HG02885 (cell line): Measurements from ENCODE around the gene MIX23.

Source experiments
- ATAC-seq: cut with Tn5 transposase; IDR thresholded peaks from one replicate; pipeline ENCODE4 v1.9.1; 2021; ENCODE audit warnings: mild to moderate bottlenecking; ENCODE audit not compliant: unreplicated experiment, poor library complexity

MIX23 gene

DNA sequence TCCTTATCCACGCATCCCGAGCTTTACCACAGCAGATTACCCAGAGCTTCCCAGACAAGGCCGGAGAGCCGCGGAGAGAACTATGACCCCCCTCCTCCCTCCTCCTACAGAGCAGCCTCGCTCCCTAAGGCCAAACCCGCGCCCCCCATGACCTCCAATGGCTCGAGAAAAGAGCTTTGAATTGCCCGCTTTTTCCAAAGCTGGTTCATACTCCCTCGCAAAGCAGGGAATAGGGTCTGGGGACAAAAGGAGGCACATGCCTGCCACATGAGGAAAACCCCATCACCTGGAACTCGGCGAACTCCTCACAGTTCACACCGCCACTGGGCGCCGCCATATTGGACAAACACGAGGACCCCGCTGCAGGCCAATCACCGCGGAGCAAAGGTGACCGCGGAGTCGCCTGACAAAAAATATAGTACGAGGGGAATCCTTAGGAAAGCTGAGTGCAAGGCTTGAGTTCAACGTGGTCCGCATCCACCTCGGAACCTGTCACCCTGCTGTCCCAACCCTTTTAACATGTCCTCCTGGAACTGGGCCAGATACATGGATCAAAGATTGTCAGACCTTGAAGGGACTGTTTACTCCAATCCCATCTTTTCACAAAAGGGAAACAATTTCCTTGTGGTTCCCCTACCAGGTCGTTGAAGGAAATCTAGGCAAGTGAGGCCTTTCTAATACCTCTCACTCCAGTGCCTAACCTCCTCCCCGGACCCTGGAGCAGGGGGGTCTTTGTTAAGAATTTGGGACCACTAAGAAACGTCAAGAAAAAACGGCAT is at the start of gene MIX23:
TSS of gene MIX23 (minus strand) at position 344 of the 779 bp plus-strand sequence. CDS start at position 337, 7 bp downstream.
- ATAC-seq: peak; percentile 41

DNA sequence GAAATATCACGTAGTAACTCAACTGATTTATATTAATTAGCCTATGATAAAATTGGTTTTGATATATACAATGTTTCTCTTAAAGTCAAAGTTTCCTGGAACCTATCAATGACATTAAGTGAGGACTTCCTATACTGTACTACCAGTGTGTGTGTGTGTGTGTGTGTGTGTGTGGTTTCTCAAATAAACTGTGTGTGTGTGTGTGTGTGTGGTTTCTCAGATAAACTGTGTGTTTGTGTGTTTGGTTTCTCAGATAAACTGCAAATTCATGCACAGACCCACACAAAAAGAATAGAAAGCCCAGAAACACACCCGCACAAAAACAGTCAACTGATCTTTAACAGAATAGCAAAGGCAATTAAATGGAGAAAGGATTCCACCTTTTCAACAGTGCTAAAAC is 47.3 kb upstream of the MIX23 start:
- no peak for ATAC-seq

DNA sequence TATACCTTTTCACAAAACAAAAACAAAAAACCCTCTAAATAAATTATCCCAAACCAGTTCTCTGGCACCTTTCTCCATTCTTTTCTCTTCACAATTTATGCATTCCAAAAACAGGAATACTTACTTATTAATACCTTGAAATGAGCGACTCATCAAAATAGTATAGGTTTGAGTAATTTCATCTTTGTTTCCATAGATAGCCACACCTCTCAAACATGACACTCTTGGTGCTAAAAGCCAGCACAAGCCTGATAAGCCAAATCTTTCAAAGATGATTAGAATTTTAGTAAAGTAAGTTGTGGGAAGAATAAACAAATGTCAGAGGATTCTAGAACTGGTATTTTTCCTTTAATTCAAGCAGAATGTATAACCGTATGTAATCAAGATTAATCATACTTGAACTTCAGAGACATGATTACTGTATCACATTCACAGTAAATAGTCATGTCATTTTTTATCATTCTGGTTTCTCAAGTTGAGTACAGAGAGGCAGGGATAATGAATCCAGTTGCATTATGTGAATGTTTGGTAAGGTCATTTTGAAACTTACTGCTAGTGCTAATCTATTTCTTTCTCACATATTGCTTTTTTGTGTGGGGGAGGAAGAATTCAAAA is 44.9 kb upstream of the MIX23 start:
- ATAC-seq: no peak

DNA sequence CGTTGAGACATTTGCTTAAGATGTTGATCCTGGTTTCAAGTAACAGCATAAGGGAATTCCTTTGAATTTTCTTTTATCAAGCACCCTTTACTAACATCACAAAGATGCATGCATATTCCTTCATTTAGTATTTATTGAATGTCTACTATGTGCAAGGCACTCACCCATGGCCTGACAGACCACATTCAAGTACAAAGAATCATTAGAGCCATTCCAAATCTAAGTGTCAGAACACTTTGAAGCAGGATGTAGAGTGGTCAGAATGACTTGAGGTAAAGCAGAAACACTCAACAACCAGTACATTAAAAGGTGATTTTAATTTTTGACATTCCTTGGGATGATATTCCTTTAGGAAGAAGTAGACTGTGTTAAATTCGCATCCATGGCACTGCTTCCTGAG is 38.8 kb upstream of the MIX23 start:
- ATAC-seq: no peak

DNA sequence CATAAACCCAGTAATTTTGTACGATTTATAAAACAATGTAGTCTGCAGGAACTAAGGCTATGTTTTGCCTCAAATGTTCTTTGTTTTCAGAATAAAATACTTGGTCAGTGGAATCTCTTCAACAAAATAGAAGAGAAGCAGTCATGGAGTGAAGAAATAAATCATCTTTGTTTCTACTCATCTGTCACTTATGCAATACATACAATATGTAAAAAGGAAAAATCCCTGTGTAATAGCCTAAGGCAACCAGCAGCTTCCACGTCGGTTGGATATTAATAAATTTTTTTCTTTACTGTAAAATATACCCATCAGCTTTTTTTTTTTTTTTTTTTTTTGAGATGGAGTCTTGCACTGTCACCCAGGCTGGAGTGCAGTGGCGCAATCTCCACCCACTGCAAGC is 38.1 kb upstream of the MIX23 start:
- no peak for ATAC-seq

DNA sequence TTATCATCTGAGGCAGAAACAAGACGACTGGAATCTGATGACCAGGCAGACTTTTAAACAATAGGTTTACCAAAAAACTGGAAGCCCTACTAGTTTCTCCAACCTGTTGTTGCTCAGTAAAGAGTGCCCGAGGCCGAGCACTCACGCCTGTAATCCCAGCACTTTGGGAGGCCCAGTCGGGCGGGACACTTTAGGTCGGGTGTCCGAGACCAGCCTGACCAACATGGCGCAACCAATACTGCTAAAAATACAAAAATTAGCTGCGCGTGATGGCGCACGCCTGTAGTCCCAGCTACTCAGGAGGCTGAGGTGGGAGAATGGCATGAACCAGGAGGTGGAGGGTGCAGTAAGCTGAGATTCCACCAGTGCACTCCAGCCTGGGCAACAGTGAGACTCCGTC is 33.9 kb upstream of the MIX23 start:
- no peak for ATAC-seq

DNA sequence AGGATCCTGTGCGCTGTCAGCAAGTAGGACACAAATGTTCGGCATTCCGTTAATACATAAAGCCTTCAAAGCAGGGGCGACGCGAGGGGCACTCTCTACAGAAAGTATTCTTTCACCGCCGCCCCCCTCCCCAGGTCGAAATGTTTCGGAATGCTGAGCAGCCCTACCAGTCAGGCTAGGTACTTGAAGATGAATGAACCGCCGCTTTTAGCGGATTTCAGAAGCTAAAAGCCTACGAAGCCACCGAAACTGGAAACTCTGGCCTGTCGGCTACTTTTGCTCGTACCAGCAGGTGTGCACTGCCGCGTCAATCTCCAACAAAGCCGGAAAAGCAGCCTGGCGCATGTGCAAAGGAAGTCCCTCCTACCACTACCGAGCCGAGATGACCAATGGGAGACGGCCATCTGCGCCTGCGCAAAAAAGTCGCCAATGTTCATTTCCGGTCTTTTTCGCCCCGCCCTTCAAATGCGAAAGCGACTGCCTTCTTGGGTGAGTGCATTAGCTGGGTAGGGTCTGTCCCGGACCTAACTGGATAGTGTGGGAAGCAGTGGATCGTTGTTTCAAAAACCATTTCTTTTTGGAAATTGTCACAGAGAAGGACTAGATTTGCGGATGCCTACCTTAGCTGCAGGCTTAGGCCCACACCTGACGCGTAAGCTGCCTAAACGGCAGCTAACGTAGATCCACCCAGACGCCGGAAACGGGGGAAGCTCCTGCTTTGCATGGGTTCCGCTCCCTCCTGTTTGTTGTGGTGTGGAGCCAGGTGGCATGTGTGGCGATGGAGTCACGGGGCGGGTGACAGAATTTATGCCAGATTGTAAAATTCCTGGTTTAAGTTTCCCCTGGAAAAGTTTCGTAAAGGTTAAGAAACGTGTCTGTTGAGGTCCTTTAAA is 33.0 kb upstream of the MIX23 start, which contains the start of gene WDR5B:
TSS of gene WDR5B (minus strand) at position 301 of the 893 bp plus-strand sequence. CDS start 534 bp downstream, outside the sequence.
- peak; percentile 89 for ATAC-seq

DNA sequence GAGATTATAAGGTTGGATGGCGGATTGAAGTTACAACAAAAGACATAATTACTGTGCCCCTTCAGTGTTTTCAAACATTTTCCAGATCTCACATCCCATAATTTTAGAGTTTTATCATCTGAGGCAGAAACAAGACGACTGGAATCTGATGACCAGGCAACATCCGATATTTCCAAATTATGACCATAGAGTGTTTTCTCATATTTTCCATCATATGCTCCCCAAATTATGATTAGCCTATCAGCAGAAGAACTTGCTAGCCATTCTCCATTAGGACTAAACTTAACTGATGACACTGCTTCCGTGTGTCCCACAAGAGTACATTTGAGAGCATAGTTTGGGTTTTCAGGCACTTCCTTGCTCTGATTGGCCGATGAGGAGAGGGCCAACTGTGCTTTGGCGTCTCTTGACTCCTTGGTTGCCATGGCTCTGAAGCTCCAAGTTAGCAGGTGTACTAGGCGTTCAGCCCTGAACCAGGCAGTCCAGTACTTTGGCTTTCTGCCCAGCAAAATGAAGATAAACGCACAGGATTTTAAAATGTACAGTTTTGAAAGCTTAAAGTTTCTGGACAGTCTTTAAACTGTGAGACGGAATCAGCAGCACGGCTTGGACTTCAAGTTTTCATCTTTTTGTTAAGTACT is 32.2 kb upstream of the MIX23 start:
- ATAC-seq: peak; percentile 65

DNA sequence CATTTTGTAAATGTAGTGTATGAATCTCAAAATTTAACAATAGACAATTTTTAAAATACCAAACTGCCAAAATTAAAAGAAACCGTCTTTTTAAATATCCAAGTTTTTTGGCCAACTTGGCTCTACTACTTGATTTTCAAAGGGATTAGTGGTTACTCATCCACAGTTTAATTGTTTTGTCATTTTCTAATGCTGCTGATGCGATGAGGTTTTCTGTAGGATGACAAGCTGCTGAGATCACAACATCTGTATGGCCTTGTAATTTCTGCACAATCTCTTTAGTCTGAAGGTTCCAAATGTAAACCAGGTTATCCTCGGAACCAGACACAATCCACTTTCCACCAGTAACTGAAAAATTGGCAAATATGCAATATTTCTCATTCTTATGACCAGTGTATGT is 31.4 kb upstream of the MIX23 start:
- ATAC-seq: no peak

DNA sequence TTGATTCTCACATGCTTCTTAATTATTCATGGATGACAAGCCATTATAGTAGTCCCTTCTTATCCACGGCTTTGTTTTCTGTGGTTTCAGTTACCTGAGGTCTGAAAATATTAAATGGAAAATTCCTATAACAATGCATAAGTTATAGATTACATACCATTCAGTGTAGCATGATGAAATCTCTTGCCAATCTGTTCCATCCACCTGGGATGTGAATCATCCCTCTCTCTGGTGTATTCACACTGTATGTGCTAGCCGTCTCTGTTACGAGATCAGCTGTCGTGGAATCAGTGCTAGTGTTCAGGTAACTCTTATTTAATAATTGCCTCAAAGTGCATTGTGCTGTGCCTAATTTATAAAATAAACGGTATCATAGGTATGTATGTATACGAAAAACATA is 27.6 kb upstream of the MIX23 start:
- no peak for ATAC-seq

DNA sequence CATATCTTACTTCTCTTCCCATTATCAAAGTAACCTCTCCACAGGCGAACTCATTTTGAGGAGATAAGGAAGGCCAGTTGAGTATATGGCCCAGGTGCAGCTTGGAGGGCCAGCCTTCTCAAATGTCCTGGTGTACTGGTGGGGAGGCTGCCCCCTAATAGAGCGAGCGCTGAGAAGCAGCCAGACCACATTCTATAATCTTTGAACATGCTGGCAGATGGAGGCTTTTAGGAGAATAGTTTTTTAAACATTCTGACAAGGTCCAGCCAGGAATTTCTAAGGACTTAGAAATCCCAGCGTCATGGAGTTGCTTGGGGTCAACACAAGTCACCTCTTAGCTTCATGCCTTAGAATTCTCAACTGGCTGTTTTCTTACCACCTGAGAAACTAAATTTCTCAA is 27.1 kb upstream of the MIX23 start:
- no peak for ATAC-seq

DNA sequence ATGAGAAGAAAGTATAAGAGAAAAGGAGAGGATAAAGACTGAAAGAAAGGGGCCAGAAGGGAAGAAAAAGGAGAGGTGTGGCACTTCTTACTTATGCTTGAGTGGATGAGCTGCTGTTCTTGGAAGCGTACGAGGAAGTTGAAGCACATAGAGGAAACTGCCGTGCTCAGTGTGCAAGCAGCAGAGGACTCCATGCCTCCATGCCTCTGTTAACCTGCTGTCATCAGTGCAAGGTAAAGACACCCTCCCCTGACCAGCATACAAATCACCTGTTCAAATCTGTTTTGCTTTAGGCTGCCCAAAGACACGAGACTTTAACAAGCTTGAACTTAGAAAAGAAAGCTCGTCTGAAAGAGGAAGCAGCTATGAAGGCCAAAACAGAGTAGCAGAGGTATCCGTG is 26.4 kb upstream of the MIX23 start:
- no peak for ATAC-seq

DNA sequence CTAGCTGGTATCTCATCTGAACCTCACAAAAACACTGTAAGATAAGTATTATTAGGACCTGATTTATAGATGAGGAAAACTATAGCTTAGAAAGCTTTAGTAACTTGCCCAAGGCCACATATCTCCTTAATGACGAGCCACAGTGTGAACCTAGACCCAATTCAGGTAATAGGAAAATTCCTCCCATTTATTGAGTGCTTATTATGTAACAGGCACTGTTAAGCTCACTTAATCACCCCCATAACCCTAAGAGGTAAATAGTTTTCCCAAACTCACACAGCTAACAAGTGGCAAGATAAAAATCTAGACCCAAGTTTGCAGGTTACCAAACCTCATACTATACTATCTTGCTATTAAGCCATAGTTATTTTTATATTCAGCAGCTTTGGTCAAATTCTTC is 24.9 kb upstream of the MIX23 start:
- ATAC-seq: no peak

DNA sequence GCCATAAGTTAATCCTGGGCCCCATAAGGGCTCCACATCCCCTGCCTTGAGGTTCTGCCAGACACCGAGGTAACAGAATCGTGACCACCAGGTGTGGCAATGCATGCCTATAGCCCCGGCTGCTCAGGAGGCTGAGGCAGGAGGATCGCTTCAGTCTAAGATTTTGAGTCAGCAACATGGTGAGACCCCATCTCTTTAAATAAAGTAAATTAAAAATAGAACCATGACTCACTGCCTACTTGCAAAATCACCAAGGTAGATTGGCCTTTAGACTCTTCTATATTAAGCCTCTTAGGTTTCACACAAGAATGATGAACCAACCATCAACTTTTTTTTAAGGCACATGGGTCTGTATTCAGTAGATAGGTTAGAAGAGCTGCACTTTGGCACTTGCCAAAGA is 23.2 kb upstream of the MIX23 start:
- ATAC-seq: peak; percentile 44

DNA sequence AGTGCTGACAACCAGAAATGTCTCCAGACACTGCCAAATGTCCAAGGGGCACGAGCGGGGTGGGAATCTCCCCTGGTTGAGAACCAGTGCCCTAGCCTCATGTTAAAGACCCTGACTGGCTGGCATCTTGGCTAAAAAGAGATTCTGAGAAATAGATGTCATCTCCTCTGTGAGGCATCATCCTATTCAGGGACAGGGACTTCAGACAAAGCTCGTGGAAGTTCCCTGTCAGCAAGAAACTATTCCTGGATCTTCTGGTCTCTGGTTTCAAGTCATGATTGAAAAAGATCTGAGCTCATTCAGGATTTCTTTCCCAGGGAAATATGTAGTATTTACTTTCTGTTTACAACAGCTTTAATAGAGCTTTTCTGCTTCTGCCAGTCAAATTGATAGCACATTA is 22.0 kb upstream of the MIX23 start:
- ATAC-seq: no peak

DNA sequence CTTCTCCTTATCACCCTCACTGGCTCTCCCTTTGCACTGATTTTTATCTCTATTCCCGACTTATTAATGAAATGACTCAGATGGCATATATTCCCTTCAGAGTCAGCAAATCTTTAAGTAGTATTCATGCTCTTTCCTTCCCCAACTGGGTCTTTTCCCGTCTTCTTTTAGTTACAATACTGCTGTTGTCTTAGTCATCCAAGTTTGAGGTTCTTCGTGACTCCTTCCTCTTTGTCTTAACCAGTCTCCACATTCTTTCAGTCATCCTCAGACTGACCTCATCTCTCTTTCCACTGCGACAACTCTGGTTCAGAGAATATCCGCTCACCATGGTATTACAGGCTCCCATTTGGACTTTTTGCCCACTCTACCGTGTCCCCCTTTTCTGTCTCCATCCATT is 20.5 kb upstream of the MIX23 start:
- ATAC-seq: no peak

DNA sequence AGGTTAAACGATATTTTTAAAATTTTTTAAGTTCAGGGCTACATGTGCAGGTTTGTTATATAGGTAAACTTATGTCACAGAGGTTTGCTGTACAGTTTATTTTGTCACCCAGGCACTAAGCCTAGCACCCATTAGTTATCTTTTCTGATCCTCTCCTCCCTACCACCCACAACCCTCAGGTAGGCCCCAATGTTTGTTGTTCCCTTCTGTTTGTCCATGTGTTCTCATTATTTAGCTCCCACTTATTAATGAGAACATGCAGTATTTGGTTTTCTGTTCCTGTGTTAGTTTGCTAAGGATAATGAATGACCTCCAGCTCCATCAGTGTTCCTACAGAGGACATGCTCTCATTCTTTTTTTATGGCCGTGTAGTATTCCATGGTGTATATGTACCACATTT is 15.9 kb upstream of the MIX23 start:
- ATAC-seq: no peak

DNA sequence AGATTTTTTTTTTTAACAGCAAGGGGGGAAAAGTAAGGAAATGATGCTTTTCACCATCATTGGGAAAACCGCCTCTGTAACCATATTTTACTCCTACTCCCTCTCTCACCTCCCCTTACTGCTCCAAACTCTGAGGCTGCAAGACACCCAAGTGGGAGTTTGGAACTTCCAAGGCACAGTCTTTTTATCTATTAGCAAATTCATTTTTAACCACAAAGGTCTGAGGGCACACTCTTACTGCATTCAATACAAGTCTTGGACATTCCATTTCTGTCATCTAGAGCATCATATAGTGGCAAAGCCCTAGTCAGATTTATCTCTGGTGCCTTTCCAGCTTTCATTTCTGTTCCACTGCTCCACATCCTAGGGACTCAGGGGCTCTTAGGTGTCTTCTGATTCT is 14.2 kb upstream of the MIX23 start:
- no peak for ATAC-seq

DNA sequence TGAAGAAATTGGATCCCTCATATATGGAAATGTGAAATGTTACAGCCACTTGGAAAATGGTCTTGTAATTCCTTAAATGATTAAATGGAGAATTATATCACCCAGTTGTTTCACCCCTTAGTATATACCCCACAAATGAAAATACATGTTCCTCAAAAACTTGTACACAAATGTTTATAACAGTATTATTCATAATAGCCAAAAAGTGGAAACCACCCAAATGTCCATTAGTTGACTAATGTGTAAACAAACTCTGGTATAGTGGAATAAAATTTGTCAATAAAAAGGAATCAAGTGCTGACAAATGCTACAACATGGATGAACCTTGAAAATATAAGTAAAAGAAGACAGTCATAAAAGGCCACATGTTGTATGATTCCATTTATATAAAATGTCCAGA is 13.5 kb upstream of the MIX23 start:
- ATAC-seq: no peak

DNA sequence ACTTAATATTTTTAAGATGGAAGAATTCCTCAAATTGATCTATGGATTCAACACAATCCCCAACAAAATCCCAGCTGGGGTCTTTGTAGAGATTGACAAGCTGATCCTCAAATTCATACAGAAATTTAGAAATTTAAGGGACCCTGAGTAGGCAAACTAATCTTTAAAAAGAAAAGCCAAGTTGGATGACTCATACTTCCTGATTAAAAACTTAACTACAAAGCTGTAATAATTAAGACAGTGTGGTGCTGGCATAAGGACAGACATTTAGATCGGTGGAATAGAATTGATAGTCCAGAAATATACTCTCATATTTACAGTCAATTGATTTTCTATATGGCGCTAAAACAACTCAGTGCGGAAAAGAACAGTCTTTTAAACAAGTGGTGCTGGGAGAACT is 12.6 kb upstream of the MIX23 start:
- ATAC-seq: no peak

DNA sequence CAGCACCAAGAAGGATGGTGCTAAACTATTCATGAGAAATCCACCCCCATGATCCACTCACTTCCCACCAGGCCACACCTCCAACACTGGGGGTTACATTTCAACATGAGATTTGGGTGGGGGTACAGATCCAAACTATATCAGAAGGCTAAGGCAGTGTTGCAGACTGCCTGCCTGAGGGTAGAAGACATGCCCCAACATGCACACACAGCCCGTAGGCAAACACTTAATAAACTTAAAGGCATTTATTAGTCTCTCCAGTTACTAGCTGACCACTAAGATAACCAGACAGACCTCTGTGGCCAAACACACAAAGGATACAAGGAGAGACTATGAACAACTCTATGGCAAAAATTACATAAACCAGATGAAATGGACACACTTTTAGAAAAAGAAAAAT is 11.1 kb upstream of the MIX23 start:
- ATAC-seq: no peak
